Measurements from ENCODE around the gene PGM1.
A peak's percentile ranks its signal among the peaks of the same experiment; 100 is the strongest.

PGM1 gene

DNA sequence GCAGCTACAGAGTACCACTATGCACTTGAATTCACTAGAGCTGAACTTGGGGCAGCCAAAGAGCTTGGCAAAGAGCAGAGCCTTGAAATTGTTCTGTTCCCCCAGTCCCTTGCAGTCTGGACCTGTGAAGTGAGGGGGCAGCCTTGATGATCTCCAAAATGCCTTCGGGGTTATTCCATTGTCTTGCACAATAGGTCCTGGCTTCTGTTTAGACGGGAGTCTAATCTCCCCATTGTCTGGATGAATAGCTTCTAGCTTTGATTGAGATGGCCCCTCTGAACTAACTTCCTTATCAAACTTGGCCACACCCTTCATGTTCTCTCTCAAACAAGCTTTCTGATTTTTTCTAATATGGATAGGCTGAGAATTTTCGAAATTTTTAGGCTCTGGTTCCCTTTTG, 72.6 kb downstream of the PGM1 start:
- DNase-seq (ENCODE audit: low spot score) = no peak

DNA sequence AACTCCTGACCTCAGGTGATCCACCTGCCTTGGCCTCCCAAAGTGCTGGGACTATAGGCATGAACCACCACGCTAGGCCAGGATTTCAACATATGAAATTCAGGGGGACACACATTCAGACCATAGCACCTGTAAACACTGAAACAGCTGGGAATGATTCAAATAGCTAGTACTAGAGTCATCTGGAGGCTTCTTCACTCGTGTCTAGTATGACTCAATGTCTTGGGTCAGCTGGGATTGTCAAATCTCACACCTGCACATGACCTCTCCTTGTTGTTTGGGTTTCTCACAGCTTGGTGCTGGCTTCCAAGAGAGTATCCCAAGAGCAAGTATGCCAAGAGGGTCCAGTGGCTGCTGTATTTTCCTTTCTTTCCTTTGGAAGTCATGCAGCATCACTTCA, 75.1 kb downstream of the PGM1 start:
- DNase-seq (ENCODE audit: low spot score) = no peak

DNA sequence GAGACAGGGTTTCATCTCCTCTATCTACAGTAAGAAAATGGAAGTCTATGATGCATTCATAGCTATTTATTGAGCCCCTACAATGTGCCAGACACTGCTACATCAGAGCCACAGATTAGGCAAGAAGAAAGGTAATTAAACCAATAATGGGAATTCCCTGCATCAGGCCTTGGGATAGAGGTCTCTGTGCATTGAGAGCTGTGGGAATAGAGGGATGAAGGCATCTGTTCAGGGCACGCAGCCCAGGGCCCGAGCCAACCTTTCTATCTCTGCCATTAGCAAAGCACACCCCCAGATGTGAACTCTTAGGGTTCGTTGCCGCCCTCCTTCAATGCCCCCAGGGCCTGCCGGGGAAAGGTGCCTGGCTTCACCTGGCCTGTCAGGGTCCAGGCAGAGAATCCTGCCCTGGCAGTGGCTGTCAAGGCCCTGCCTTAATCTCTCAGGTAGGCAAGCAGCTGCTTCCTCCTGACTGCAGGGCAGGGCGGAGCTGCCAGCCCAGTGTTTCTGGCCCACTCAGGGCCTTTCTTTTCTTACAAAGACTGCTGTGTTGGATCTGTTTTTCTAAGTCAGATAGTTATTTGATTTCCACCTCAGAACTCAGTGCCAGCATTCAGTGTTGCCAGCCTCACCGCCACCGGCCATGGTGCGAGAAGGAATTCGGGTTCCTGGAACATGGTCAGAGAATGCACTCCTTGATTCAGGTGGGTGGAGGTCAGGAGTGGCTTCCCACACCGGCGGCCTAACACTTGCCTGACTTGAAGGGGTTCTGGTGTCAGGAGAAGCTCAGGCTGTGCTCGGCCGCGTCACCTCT, 76.1 kb downstream of the PGM1 start:
- no peak for DNase-seq (ENCODE audit: low spot score)

DNA sequence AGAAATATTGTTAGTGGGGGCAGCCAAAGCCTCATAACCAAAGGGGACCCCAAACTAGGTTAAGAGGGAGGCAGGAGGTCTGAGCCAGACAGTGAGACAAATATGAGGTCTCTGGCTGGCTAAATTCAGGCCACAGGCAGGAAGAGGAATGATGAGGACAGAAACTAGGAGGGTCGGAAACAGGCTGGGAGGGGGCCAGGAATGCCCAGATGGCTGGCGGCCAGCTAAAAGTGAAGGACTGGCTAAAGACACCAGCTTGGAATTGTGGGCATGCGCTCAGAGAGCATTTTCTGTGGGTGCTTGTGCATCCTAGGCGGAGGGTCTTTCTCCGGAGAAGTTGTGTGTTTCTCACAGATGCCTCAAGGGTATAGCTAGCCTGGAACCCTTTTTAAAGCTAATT, 77.0 kb downstream of the PGM1 start:
- DNase-seq (ENCODE audit: low spot score) = no peak

DNA sequence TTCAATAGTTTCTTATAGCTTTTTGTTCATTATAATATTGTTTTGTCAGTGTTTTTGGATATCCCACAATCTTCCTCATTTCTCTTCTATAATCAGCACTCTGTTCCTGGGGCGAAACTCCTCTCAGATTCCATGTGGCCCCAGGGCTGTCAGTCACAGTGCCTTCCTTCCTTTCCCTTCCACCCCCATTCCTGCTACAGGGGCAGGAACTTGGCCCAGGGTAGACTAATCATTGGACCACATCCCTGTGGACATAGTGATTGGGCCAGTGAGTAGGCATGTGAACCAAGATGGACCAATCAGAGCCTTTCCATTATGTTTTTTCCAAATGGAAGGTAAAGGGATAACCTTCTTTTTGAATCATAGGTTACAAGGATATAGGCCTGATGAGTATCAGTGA, 78.3 kb downstream of the PGM1 start:
- no peak for DNase-seq (ENCODE audit: low spot score)

- peak; percentile 82 for DNase-seq (ENCODE audit: low spot score)
These were observed 81.1 kb downstream of the PGM1 start for GRCh38 chr1:63674238-63674864.

GRCh38 chr1:63674865-63675419, 81.7 kb downstream of the PGM1 start:
- DNase-seq (ENCODE audit: low spot score) = no peak

GRCh38 chr1:63675420-63675931, 82.3 kb downstream of the PGM1 start:
- DNase-seq (ENCODE audit: low spot score) = no peak

DNA sequence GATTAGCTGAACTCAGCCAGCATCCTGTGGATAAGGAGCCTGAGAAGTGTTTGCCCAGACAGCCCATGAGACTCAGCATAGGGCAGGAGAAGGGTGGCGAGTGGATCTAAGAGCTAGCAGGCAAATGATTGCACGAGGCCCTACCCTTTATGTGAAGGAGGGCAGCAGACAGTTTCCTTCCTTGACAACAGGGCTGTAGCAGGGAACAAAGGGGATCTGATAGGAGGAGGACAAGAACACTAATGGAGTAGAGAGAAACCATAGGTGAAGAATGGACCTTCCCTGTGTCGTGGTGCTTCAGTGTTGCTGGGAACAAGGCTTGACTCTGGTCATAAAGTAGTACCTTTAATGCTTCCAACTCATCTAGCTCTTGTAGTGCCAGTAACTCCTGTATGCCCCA, 84.3 kb downstream of the PGM1 start:
- no peak for DNase-seq (ENCODE audit: low spot score)

DNA sequence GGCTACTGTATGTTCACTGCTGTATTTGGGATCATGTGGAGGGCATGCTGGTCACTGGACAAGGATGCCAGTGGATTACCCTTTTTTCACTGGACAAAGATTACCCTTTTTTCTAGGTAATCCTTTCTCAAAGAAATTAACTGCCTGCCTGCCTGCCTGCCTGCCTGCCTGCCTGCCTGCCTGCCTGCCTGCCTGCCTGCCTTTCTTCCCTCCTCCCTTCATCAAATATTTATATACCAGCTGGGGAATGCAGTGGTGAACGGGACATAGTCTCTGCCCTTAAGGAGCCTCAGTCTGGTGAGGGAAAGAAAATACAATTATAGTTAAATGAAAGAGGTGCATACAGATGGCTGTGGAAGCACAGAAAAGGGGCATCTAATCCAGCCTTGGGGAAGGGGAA, 85.0 kb downstream of the PGM1 start:
- no peak for DNase-seq (ENCODE audit: low spot score)

- no peak for DNase-seq (ENCODE audit: low spot score)
These were observed 85.9 kb downstream of the PGM1 start for GRCh38 chr1:63679076-63679475.

DNA sequence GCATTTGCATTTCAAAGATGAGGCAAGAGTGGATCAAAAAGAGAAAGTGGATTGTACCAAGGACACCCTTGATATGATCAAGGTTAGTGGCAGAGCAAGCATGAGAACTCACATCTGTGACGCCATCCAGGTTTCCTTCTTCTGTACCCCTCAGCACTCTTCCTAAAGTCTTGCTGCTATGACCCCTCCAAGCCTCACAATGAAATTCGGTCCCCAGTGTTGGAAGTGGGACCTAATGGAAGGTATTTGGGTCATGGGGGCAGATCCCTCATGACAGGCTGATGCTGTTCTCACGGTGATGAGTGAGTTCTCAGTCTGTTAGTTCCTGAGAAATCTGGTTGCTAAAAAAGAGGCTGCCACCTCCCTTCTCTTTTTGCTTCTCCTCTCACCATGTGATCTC, 86.4 kb downstream of the PGM1 start:
- DNase-seq (ENCODE audit: low spot score) = no peak

DNA sequence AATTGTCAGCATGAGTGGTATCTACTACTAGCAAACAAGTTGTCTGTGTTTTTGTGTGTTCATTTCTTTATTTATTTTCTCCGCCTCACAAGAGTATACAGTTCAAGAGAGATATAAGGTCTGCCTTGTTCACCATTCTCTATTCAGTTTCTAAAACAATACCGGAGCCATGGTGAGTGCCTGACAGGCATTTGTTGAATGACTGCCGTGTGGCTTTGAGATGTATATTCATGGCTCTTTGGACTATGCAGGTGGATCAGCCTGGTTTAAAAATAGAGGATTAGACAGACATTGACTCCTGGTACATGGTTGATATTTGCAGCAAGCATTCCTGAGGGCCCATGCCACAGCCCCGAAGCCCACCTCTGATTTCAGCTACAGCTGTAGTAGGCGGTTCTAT, 89.7 kb downstream of the PGM1 start:
- no peak for DNase-seq (ENCODE audit: low spot score)

DNA sequence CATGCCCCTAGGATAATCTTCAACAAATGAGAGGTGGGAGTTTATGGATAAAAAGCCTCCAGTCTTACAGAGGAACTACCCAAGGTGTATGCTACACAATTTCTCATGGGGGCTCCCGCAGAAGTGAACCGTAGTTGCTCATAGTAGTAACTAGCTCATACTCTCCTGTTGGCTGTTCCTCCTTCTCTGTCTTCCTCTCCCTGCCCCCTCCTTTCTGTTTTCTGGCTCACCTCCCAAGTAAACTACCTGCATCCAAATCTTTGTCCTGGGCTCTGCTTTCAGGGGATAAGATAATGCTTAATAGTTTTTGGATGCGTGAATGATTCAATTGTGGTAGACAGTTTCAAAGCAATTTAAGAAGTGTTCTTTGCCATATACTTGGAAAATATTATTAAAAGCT, 90.5 kb downstream of the PGM1 start:
- no peak for DNase-seq (ENCODE audit: low spot score)

GRCh38 chr1:63686696-63687095, 93.5 kb downstream of the PGM1 start:
- no peak for DNase-seq (ENCODE audit: low spot score)

GRCh38 chr1:63688302-63688890, 95.2 kb downstream of the PGM1 start:
- DNase-seq (ENCODE audit: low spot score) = no peak

DNA sequence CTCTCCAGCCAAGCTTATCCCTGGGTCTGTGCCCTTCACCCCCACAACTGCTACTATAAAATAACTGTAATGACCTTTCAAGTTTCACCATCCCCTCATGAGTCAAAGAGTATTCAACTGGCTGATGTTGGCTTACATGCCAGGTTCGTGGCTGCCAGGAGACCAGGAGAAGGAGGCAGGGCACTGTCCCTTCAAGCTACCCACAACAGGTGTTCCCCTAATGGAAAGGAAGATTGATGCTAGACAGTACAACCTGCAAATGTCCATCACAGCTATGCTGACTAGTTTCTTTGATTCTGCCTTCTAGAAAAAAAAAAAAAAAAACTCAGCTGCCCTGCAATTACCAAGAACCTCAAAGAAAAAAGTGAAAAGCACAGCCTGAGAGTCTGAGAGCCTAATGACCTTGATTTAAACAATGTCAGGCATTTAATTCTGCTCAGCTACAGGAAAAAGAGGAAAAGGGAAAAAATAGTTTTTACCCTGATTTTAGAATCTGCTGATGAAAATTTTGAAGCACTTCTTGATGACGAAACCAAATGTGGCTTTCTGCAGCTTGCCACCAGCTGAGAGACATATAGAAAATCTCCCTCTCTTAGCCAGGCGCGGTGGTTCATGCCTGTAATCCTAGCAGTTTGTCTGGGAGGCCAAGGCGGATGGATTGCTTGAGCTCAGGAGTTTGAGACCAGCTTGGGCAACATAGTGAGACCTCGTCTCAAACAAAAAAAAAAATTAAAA, 97.9 kb downstream of the PGM1 start:
- no peak for DNase-seq (ENCODE audit: low spot score)

DNA sequence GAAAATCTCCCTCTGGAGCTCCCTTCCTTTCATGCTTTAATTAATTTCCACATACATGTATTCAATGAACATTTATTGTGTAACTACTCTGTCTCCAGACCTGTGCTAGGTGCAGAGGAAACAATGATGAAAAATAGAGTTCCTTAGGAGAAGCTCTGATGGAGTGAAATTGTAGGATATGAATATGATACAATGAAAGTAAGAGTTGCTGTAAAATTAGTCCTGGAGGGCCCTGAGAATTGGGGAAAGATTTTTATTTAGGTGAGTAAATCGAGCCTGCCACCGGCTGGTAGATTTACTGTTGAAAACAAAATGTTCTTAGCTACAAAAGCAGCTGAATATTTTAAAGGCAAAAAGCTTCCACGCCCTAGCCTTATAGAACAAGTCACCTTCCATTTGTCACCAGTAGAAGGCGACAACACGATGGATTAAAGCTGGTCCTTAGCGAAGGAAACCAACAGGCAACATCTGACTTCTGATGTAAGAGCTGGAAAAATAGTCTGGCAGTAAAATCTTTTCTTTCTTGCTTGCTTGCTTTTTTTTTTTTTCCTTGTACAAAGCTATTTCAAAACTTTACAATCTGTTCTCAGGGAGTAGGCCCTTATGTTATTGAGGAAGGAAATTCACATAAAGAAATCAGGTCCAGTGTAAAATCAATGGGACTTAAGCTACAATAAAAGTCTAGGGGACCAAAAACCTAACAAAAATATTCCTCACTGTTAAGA, 98.7 kb downstream of the PGM1 start:
- peak; percentile 79 for DNase-seq (ENCODE audit: low spot score)

DNA sequence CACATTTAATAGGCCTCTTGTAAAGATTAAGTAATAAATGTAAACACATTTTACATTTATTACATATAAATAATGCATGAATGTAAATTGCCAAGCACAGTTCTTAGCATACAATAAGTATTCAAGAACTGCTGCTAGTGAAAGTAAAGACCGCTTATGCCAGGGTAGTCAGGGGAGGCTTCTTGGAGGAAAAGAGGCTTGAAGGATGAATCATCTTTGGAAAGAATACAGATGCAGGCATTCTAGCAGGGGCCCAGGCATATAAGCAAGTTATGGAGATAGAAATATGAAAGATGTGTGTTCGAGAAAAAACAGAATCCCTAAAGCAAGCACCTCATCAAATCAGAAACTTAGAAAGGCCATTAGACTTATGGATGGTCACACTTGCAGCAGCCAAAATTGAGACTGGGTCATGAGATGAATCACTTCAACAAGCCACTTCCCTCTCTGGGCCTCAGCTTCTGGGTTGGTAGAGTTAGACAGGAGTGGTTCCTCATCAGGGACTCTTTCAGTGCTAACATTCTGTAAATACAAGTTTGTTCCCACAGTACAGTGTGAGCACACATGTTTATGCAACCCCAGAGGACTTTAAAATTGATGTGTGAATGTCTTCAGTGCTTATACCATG, 100.8 kb downstream of the PGM1 start:
- no peak for DNase-seq (ENCODE audit: low spot score)

DNA sequence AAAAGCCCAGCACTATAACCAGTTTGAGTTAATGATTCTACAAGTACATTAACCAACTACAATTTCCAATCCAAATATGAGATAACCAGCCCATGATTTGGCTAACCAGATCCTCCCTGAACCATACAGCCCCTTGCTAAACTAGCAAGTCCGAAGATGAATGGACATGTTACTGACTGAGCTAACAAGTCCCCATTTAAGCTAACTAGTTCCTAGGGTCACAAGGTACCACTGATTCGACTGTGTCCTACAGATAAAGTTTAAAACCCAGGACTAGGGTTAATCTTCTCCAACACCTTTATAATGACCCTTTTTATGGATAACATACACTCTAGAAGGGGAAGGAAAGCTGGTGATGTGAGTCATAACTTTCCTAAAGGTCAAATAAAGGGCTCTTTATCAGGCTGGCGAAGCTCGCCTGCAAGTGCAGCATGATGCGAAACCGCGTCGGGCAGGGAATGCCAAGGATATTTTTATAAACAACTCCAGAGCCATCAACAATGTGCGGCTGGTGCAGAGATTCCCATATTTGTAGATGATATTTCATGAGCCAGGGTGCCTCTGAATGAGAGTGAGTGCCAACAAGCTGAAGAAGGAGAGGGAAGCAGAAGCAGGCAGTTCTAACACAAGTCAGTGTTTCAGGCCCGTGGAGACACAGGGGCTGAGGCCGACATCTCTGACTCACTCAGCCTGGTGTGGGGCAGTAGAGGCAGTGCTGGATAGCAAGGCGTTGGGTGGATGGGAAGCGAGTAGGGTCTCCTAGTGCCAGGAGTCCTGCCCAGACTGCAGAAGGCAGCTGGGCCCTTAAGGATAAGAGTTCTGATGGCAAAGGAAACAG, 105.0 kb downstream of the PGM1 start:
- no peak for DNase-seq (ENCODE audit: low spot score)

All from LoVo (cell line).